Right lung (tissue), 10 donors: Measurements from ENCODE around the gene PRKACG. TPM values are rescaled to one million over a fixed set of nuclear protein-coding genes. Genes with fewer than 3 reads are reported as not detected.
"Not testable (repeated sequence)": the region's sequence is repeated elsewhere in the genome, so short reads cannot be mapped to it uniquely, and the experiment has no call there.

Source experiments
- DNase-seq, 2 donors: peaks; one replicate each; pipeline ENCODE4 v3.0.0-alpha.2; 2013
- long read RNA-seq, 8 donors: transcript quantifications; one replicate each; lab custom pipeline, GENCODE V29; 2026
- polyA plus RNA-seq, 5 donors: library from polyadenylated mRNA; unstranded; fragments of 120-200 nt; gene quantifications; one replicate each; pipeline versions ENCODE4 v1.2.1 to v1.2.3, GENCODE V29; 2013; ENCODE audit warnings: inconsistent platforms in 1 of 5, low replicate concordance in 1 of 5; ENCODE audit not compliant: insufficient read length in 5 of 5, insufficient read depth in 1 of 5

Gene PRKACG
- polyA plus RNA-seq: not detected
- long read RNA-seq, donor 1: 0 reads
- long read RNA-seq, donor 2: 0 reads
- long read RNA-seq, donor 3: 0 reads
- long read RNA-seq, donor 4, partial matches to known transcripts: 83 of 108 reads
- long read RNA-seq, donor 4, other reads (novel, unspliced or antisense): 25 of 108 reads
- long read RNA-seq, donor 5: 0 reads
- long read RNA-seq, donor 6: 0 reads
- long read RNA-seq, donor 7: 0 reads
- long read RNA-seq, donor 8: 0 reads

- no peak for DNase-seq
Observed at GRCh38 chr9:69014013-69014412, at the start of gene PRKACG. Gene PRKACG, minus strand, starts transcription at chr9:69014113. Its CDS starts 21 bp downstream, at chr9:69014092.

GRCh38 chr9:69062195-69062594 lies 48.3 kb upstream of the PRKACG start:
- no peak for DNase-seq

GRCh38 chr9:69060766-69061165 lies 46.9 kb upstream of the PRKACG start:
- no peak for DNase-seq

GRCh38 chr9:69058101-69058500 lies 44.2 kb upstream of the PRKACG start:
- no peak for DNase-seq

GRCh38 chr9:69056191-69056815 lies 42.4 kb upstream of the PRKACG start:
- no peak for DNase-seq

- peak; percentile 31 to 41 for DNase-seq
Observed at GRCh38 chr9:69054989-69055388, 41.1 kb upstream of the PRKACG start.

- DNase-seq: not testable (repeated sequence)
Observed at GRCh38 chr9:69050936-69051335, 37.0 kb upstream of the PRKACG start.

GRCh38 chr9:69049094-69049493 lies 35.2 kb upstream of the PRKACG start:
- DNase-seq: no peak

- no peak for DNase-seq
Observed at GRCh38 chr9:69047371-69047770, 33.5 kb upstream of the PRKACG start.

GRCh38 chr9:69046723-69047122 lies 32.8 kb upstream of the PRKACG start:
- no peak for DNase-seq

GRCh38 chr9:69045821-69046220 lies 31.9 kb upstream of the PRKACG start:
- DNase-seq: no peak

GRCh38 chr9:69044240-69045219 lies 30.6 kb upstream of the PRKACG start:
- DNase-seq: no peak

- no peak for DNase-seq
Observed at GRCh38 chr9:69040646-69041045, 26.7 kb upstream of the PRKACG start.

GRCh38 chr9:69036799-69037198 lies 22.9 kb upstream of the PRKACG start:
- no peak for DNase-seq

GRCh38 chr9:69036309-69036708 lies 22.4 kb upstream of the PRKACG start:
- no peak for DNase-seq

GRCh38 chr9:69035438-69036308 lies 21.8 kb upstream of the PRKACG start, which contains the start of gene FXN:
Gene FXN, plus strand, starts transcription at chr9:69035752. Its CDS starts 31 bp downstream, at chr9:69035783.
- peak; percentile 85 for DNase-seq

GRCh38 chr9:69034071-69034470 lies 20.2 kb upstream of the PRKACG start:
- DNase-seq: no peak

GRCh38 chr9:69030851-69031645 lies 17.1 kb upstream of the PRKACG start:
- no peak for DNase-seq

- no peak for DNase-seq
Observed at GRCh38 chr9:69029535-69029934, 15.6 kb upstream of the PRKACG start.

GRCh38 chr9:69028754-69029153 lies 14.8 kb upstream of the PRKACG start:
- no peak for DNase-seq
